BE2C (cell line): ENCODE data around the gene FAM120A.
"Not testable (repeated sequence)": the region's sequence is repeated elsewhere in the genome, so short reads cannot be mapped to it uniquely, and the experiment has no call there.

ENCODE experiments used
- DNase-seq: peaks from one replicate; pipeline ENCODE4 v3.0.0-alpha.2; 2020
- H3K27me3 ChIP-seq: fragments of 250-450 bp; sonication (Bioruptor Pico); 2 replicates; pipeline ENCODE4 v1.5.1; 2020; ENCODE audit warnings: mild to moderate bottlenecking
- H3K36me3 ChIP-seq: fragments of 250-450 bp; sonication (Bioruptor Pico); 2 replicates; pipeline ENCODE4 v1.5.1; 2020; ENCODE audit warnings: mild to moderate bottlenecking
- H3K4me1 ChIP-seq: fragments of 250-450 bp; sonication (Bioruptor Pico); 2 replicates; pipeline ENCODE4 v1.5.1; 2020
- H3K4me3 ChIP-seq: 2 replicates; pipeline ENCODE4 v1.5.1; 2011; ENCODE audit warnings: low read depth, low read length
- H3K9me3 ChIP-seq: fragments of 250-450 bp; sonication (Bioruptor Pico); 2 replicates; pipeline ENCODE4 v1.5.1; 2020
- TF ChIP-seq, protein P1 (sequence below): IDR thresholded peaks from 2 replicates; pipeline ENCODE4 v1.5.1; 2012; ENCODE audit warnings: mild to moderate bottlenecking, low read depth, low read length

Gene FAM120A

DNA sequence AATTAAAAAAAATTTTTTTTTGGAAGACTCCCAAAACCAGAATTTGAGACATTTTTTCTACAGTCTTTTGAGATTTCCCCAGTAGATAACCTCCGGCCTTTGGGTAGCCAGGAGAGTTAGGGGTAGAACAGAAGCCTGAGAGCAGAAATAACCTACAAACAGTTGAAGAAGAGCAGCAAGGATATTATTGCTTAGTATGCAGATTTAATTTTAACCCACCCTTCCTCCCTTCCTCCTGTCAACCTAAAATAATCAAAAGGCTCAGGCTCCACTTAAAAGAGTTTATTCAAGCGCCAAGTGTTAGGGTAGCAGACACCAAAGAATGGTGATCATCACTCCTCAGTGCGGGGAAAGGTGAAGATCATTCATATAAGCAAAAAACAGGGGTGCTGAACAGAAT is 17.4 kb upstream of the FAM120A start:
- no peak for DNase-seq
- Histone ChIP-seq H3K4me3 (no peak overlapping the region), H3K36me3 (no peaks in the 10 kb centered on the region), H3K4me1 (no peaks in the 10 kb centered on the region), H3K27me3 (no peaks in the 10 kb centered on the region), H3K9me3 (no peaks in the 10 kb centered on the region)
- TF ChIP-seq, protein P1, sequence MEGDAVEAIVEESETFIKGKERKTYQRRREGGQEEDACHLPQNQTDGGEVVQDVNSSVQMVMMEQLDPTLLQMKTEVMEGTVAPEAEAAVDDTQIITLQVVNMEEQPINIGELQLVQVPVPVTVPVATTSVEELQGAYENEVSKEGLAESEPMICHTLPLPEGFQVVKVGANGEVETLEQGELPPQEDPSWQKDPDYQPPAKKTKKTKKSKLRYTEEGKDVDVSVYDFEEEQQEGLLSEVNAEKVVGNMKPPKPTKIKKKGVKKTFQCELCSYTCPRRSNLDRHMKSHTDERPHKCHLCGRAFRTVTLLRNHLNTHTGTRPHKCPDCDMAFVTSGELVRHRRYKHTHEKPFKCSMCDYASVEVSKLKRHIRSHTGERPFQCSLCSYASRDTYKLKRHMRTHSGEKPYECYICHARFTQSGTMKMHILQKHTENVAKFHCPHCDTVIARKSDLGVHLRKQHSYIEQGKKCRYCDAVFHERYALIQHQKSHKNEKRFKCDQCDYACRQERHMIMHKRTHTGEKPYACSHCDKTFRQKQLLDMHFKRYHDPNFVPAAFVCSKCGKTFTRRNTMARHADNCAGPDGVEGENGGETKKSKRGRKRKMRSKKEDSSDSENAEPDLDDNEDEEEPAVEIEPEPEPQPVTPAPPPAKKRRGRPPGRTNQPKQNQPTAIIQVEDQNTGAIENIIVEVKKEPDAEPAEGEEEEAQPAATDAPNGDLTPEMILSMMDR, result no peak

DNA sequence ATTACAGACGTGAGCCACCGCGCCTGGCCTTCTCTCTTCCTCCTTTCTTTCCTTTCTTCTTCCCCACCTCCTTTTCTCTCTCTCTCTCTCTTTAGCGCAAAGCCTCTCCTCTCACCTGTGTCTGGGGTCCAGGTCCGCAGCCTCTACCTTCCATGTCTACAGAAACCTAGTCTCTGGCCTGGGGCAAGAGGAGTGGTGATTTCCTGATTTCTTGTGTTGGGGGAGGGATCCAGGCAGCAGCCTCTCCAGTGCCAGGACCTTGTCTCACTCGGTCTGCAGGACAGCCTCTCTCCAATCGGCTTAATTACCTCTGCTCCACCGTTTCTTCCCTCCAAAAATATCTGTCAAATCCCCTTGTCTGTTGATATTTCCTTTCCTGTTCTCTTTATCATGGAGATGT is 16.1 kb upstream of the FAM120A start:
- TF ChIP-seq, protein P1, result no peak
- DNase-seq, result no peak
- Histone ChIP-seq H3K36me3 (no peaks in the 10 kb centered on the region), H3K4me1 (no peaks in the 10 kb centered on the region), H3K9me3 (no peaks in the 10 kb centered on the region), H3K4me3 (no peak overlapping the region), H3K27me3 (no peaks in the 10 kb centered on the region)

DNA sequence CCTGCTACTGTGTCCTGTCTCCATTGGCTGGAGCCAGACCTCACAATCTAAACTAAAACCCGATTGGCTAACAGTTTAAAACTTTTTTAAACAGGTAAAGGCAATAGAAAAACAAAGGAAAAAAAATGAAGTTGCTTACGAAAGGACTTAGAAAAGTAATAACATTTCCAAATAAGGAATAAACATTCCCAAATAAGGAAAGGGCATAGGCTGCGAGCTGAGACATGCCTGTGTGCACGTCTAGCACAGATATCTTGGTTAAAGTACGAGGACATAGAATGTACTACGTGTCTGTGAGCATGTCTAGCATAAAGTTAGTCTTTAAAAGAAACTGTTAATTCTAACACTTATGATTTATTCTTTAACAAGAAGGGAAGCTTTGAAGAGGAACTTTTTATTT is 15.3 kb upstream of the FAM120A start:
- no peaks in the 10 kb centered on the region for H3K4me1 ChIP-seq
- DNase-seq, result no peak
- H3K36me3 ChIP-seq, result no peaks in the 10 kb centered on the region
- TF ChIP-seq, protein P1, result no peak
- no peak overlapping the region for H3K4me3 ChIP-seq
- no peaks in the 10 kb centered on the region for H3K27me3 ChIP-seq
- H3K9me3 ChIP-seq, result no peaks in the 10 kb centered on the region

DNA sequence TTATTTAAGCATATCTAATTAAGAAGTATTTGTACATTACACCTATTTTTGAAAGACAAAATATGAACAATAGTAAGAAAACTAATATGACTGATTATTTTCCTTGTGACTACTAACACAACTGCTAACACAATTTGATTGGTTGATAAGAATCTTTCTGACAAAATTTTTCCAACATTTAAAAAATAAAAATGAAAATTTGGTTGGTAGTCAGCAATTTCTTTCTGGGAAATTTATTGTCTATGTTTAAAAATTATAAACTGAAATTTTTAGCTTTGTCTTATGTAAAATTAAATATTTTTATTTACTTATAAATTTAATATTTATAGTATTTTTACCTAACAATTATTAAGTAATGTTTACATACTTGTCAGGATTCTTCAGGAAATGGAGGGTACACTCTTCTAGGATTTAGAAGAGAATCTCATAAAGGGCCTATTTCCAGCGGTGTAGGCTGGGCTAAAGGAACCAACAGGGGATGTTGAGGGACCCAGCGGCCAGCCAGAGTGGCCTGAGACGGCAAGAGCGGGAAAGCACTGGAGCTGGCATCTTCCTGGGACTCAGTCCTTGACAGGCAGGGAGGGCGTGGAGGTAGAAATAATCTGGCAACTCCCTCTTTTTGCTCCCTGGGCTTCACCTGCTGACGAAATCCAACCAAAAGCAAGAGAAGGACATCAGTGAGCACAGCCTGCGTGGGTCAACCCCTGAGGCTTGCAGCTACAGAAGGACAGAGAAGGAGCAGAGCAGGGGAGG is 14.7 kb upstream of the FAM120A start:
- Histone ChIP-seq H3K27me3 (no peaks in the 10 kb centered on the region), H3K9me3 (no peaks in the 10 kb centered on the region), H3K36me3 (no peaks in the 10 kb centered on the region), H3K4me1 (no peaks in the 10 kb centered on the region), H3K4me3 (no peak overlapping the region)
- no peak for DNase-seq
- TF ChIP-seq, protein P1, result no peak

DNA sequence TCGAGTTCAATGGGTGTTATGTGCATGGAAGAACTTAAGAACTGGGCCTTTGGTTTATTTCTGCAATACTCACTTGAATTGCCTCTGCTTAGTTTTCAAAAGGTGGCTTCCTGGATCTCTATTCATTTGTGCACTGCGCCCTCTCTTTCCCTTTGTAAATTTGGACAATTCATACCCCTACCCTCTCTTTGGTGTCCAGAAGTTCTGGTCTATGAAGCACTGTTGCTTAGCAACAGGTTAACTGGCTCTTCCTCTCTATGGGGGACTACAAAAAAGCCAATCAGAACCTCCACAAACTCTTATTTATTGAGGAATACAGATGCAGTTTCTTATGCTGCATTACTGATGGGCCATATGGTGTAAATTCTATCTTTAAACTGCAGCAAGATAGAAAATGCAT is 13.5 kb upstream of the FAM120A start:
- H3K36me3 ChIP-seq, result no peaks in the 10 kb centered on the region
- H3K4me1 ChIP-seq, result no peaks in the 10 kb centered on the region
- no peak overlapping the region for H3K4me3 ChIP-seq
- TF ChIP-seq, protein P1, result no peak
- DNase-seq, result no peak
- no peaks in the 10 kb centered on the region for H3K27me3 ChIP-seq
- H3K9me3 ChIP-seq, result no peaks in the 10 kb centered on the region

DNA sequence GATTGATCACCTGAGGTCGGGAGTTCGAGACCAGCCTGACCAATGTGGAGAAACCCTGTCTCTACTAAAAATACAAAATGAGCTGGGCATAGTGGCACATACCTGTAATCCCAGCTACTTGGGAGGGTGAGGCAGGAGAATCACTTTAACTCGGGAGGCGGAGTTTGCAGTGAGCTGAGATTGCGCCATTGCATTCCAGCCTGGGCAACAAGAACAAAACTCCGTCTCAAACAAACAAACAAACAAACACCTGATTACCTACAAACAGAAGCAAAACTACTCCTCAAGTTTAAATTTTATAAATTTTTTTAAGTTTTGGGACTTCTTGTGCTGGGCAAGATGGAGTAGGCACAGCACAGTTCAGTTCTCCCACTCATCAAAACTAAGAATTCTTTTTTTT is 12.2 kb upstream of the FAM120A start:
- H3K4me1 ChIP-seq, H3K9me3 ChIP-seq, DNase-seq, H3K36me3 ChIP-seq, H3K27me3 ChIP-seq, H3K4me3 ChIP-seq: not testable (repeated sequence)
